Astrocyte (in vitro differentiated cells and primary cell): ENCODE measurements around the gene STEAP4. TPM values are rescaled to one million over a fixed set of nuclear protein-coding genes. Genes with fewer than 3 reads are reported as not detected.

Experiments
- DNase-seq: peaks from one replicate; pipeline ENCODE4 v3.0.0-alpha.2; 2010; ENCODE audit warnings: low read depth
- FAIRE-seq: peaks from 2 replicates; lab custom pipeline; 2011; peaks lifted over from hg19 to GRCh38; lab: Jason Lieb, UNC
- H2AFZ ChIP-seq: 2 replicates; pipeline ENCODE4 v1.6.0; 2012; ENCODE audit warnings: low read depth, low read length, inconsistent platforms
- H3K27ac ChIP-seq: 2 replicates; pipeline ENCODE4 v1.5.1; 2011; ENCODE audit warnings: low read depth, low read length, inconsistent platforms
- H3K27me3 ChIP-seq: 2 replicates; pipeline ENCODE4 v1.6.0; 2011; ENCODE audit warnings: low read length, inconsistent platforms; ENCODE audit not compliant: insufficient read depth
- H3K36me3 ChIP-seq: 2 replicates; pipeline ENCODE4 v1.5.1; 2011; ENCODE audit warnings: low read length, inconsistent platforms; ENCODE audit not compliant: insufficient read depth
- H3K4me1 ChIP-seq: 2 replicates; pipeline ENCODE4 v1.5.1; 2011; ENCODE audit warnings: low read length, inconsistent platforms; ENCODE audit not compliant: insufficient read depth
- H3K4me2 ChIP-seq: 2 replicates; pipeline ENCODE4 v1.6.0; 2012; ENCODE audit warnings: low read length, inconsistent platforms
- H3K4me3 ChIP-seq: 2 replicates; pipeline ENCODE4 v1.5.1; 2011; ENCODE audit warnings: low read depth, mild to moderate bottlenecking, low read length, inconsistent platforms; ENCODE audit not compliant: insufficient read depth
- H3K79me2 ChIP-seq: 2 replicates; pipeline ENCODE4 v1.6.0; 2012; ENCODE audit warnings: mild to moderate bottlenecking, low read length, inconsistent platforms; ENCODE audit not compliant: insufficient read depth
- H3K9ac ChIP-seq: 2 replicates; pipeline ENCODE4 v1.6.0; 2012; ENCODE audit warnings: mild to moderate bottlenecking, low read length, inconsistent platforms
- H3K9me3 ChIP-seq: 2 replicates; pipeline ENCODE4 v1.5.1; 2012; ENCODE audit warnings: low read depth, mild to moderate bottlenecking, low read length, inconsistent platforms; ENCODE audit not compliant: insufficient read depth
- H4K20me1 ChIP-seq: 2 replicates; pipeline ENCODE4 v1.6.0; 2012; ENCODE audit warnings: low read length, inconsistent platforms; ENCODE audit not compliant: insufficient read depth
- H3K27ac Mint-ChIP-seq: one replicate; pipeline ENCODE4 v1.8.0; 2021; ENCODE audit warnings: mild to moderate bottlenecking, mixed read lengths; ENCODE audit not compliant: unreplicated experiment
- H3K27me3 Mint-ChIP-seq: one replicate; pipeline ENCODE4 v1.8.0; 2021; ENCODE audit warnings: low read depth, mixed read lengths; ENCODE audit not compliant: unreplicated experiment
- H3K36me3 Mint-ChIP-seq: one replicate; pipeline ENCODE4 v1.8.0; 2021; ENCODE audit warnings: low read depth, mixed read lengths; ENCODE audit not compliant: unreplicated experiment
- H3K4me1 Mint-ChIP-seq: one replicate; pipeline ENCODE4 v1.8.0; 2021; ENCODE audit warnings: low read depth, mixed read lengths; ENCODE audit not compliant: unreplicated experiment
- H3K4me3 Mint-ChIP-seq: one replicate; pipeline ENCODE4 v1.8.0; 2021; ENCODE audit warnings: mild to moderate bottlenecking, moderate library complexity, mixed read lengths; ENCODE audit not compliant: unreplicated experiment
- H3K9me3 Mint-ChIP-seq: one replicate; pipeline ENCODE4 v1.8.0; 2021; ENCODE audit warnings: mild to moderate bottlenecking, mixed read lengths; ENCODE audit not compliant: unreplicated experiment
- EZH2 ChIP-seq: IDR thresholded peaks from 2 replicates; pipeline ENCODE4 v1.6.1; 2012; ENCODE audit warnings: mild to moderate bottlenecking, low read length, inconsistent platforms; ENCODE audit not compliant: insufficient read depth
- total RNA-seq: library from RNA; stranded (reverse); gene quantifications from 2 replicates; pipeline ENCODE4 v1.2.1, GENCODE V29; 2021
- TF ChIP-seq, protein P1 (sequence below): IDR thresholded peaks from 2 replicates; pipeline ENCODE4 v1.5.1; 2011; ENCODE audit warnings: low read depth, mild to moderate bottlenecking, inconsistent platforms, low read length, moderate library complexity; ENCODE audit not compliant: insufficient read depth

The STEAP4 gene
- total RNA-seq, 1 donor from 2014 or later = not detected

- H3K4me1 Mint-ChIP-seq = peaks cover 3% of the 10 kb centered on the region
- FAIRE-seq (no peak), DNase-seq (peak; percentile 64)
- no peak overlapping the region for H3K9ac ChIP-seq
- H3K9me3 Mint-ChIP-seq = no peaks in the 10 kb centered on the region
- H3K27me3 ChIP-seq = no peaks in the 10 kb centered on the region
- H3K36me3 Mint-ChIP-seq = no peaks in the 10 kb centered on the region
- no peaks in the 10 kb centered on the region for H3K79me2 ChIP-seq
- H3K4me2 ChIP-seq = peak overlapping the region; percentile 47
- H2AFZ ChIP-seq = no peak overlapping the region
- no peak overlapping the region for H3K27ac Mint-ChIP-seq
- H3K9me3 ChIP-seq = no peaks in the 10 kb centered on the region
- peaks cover 18% of the 10 kb centered on the region for H3K4me1 ChIP-seq
- no peak overlapping the region for H3K4me3 ChIP-seq
- TF ChIP-seq EZH2 = no peak
- H3K27me3 Mint-ChIP-seq = no peaks in the 10 kb centered on the region
- H3K27ac ChIP-seq = no peak overlapping the region
- H3K4me3 Mint-ChIP-seq = no peak overlapping the region
- H4K20me1 ChIP-seq = no peaks in the 10 kb centered on the region
- no peaks in the 10 kb centered on the region for H3K36me3 ChIP-seq
Measured at GRCh38 chr7:88226886-88227516, 79.7 kb downstream of the STEAP4 start.

DNA sequence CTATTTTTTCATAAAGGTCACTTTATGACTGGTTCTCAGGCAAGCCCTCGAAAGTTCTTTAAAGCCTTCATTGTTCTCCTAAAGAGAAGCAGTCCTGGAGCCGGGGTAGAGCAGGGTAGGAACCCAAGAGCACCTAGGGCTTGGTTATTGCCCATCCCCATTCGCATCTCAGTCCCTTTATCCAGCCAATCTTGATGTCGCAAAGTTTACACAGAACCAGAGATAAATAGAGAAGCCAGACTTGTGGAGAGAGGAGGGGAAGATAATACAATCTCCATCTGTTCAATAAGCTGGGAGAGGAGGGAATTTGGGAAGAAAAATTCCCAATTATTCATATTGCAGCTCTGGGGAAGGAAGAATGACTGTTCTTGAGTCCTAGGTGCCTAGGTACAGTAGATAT lies 80.5 kb downstream of the STEAP4 start:
- H3K36me3 ChIP-seq = no peaks in the 10 kb centered on the region
- no peak overlapping the region for H3K27ac Mint-ChIP-seq
- H3K4me3 Mint-ChIP-seq = no peak overlapping the region
- no peaks in the 10 kb centered on the region for H3K9me3 Mint-ChIP-seq
- H3K27ac ChIP-seq = no peak overlapping the region
- H4K20me1 ChIP-seq = no peaks in the 10 kb centered on the region
- peaks cover 3% of the 10 kb centered on the region for H3K4me1 Mint-ChIP-seq
- no peaks in the 10 kb centered on the region for H3K9me3 ChIP-seq
- FAIRE-seq (no peak), DNase-seq (no peak)
- no peaks in the 10 kb centered on the region for H3K27me3 ChIP-seq
- H3K4me1 ChIP-seq = peaks cover 18% of the 10 kb centered on the region
- H3K4me3 ChIP-seq = no peak overlapping the region
- no peaks in the 10 kb centered on the region for H3K27me3 Mint-ChIP-seq
- H2AFZ ChIP-seq = no peak overlapping the region
- no peaks in the 10 kb centered on the region for H3K79me2 ChIP-seq
- no peaks in the 10 kb centered on the region for H3K36me3 Mint-ChIP-seq
- no peak overlapping the region for H3K4me2 ChIP-seq
- H3K9ac ChIP-seq = no peak overlapping the region
- TF ChIP-seq, protein P1, sequence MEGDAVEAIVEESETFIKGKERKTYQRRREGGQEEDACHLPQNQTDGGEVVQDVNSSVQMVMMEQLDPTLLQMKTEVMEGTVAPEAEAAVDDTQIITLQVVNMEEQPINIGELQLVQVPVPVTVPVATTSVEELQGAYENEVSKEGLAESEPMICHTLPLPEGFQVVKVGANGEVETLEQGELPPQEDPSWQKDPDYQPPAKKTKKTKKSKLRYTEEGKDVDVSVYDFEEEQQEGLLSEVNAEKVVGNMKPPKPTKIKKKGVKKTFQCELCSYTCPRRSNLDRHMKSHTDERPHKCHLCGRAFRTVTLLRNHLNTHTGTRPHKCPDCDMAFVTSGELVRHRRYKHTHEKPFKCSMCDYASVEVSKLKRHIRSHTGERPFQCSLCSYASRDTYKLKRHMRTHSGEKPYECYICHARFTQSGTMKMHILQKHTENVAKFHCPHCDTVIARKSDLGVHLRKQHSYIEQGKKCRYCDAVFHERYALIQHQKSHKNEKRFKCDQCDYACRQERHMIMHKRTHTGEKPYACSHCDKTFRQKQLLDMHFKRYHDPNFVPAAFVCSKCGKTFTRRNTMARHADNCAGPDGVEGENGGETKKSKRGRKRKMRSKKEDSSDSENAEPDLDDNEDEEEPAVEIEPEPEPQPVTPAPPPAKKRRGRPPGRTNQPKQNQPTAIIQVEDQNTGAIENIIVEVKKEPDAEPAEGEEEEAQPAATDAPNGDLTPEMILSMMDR = no peak
- TF ChIP-seq EZH2 = no peak

DNA sequence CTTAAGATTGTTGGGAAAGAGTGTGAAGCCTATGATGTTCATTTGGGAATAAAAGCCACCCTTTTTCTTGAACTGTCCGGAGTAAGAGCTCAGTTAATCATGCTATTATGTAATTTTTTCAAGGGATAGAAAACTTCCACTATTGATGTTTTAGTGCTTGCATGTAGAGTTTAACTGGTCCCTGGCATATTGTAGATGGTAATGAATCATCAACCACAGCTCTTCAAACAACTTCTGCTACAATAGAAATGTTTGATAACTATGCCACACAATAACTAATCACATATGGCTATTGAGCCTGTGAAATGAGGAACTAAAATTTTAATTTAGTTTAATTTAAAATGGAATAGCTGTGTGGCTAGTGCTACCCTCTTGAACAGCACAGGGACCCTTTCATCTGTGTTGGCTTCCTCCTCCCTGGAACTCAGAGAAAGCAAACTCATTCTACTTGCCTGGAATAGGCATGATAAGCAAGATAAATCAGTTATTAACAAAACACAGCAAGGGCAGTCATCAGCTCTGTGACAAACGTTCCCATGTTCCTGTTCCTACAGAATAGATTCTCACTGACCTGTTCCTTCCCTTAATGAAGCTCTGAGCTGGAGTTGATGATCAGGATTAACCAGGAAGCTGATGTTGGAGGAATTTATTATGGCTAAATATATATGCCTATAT lies 82.0 kb downstream of the STEAP4 start:
- Histone ChIP-seq H2AFZ (no peak overlapping the region), H3K36me3 (no peaks in the 10 kb centered on the region), H3K27me3 (no peaks in the 10 kb centered on the region), H3K4me2 (peak overlapping the region; percentile 20), H3K27ac (no peak overlapping the region), H3K4me3 (no peak overlapping the region), H4K20me1 (no peaks in the 10 kb centered on the region), H3K9me3 (no peaks in the 10 kb centered on the region), H3K79me2 (peaks cover 1% of the 10 kb centered on the region), H3K4me1 (peaks cover 18% of the 10 kb centered on the region), H3K9ac (no peak overlapping the region)
- peaks cover 5% of the 10 kb centered on the region for H3K4me1 Mint-ChIP-seq
- no peak for FAIRE-seq
- TF ChIP-seq EZH2 = no peak
- TF ChIP-seq, protein P1 = no peak
- H3K27me3 Mint-ChIP-seq = no peaks in the 10 kb centered on the region
- no peaks in the 10 kb centered on the region for H3K36me3 Mint-ChIP-seq
- H3K27ac Mint-ChIP-seq = no peak overlapping the region
- no peak overlapping the region for H3K4me3 Mint-ChIP-seq
- peak; percentile 77 for DNase-seq
- peaks cover 2% of the 10 kb centered on the region for H3K9me3 Mint-ChIP-seq
